GM12864 (cell line): Measurements from ENCODE around the gene S100A16.

Experiments used
- DNase-seq: peaks from one replicate; pipeline ENCODE4 v3.0.0-alpha.2; 2011; ENCODE audit warnings: low read depth
- H3K4me3 ChIP-seq: 2 replicates; pipeline ENCODE4 v1.5.1; 2011; ENCODE audit warnings: mild to moderate bottlenecking, low read depth, low read length, control low read depth
- TF ChIP-seq, protein P1 (sequence below): IDR thresholded peaks from 2 replicates; pipeline ENCODE4 v1.5.1; 2011; ENCODE audit warnings: low read depth, mild to moderate bottlenecking, moderate library complexity, low read length, control low read depth, inconsistent platforms; ENCODE audit errors: missing control alignments

Gene S100A16

DNA sequence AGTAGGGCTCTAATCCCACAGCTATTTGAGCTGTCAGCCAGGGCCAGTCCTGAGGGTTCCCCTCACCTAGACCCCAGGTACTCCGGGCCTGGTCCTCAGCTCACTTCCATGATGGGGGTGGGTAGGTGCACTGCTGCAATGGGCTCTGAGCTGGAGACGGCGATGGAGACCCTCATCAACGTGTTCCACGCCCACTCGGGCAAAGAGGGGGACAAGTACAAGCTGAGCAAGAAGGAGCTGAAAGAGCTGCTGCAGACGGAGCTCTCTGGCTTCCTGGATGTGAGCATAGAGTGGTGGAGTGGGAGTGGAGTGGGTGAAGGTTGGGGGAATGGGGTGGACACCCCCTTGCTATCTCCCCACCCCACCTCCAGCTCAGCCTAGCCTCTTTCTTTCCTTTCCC lies 17.4 kb upstream of the S100A16 start:
- TF ChIP-seq, protein P1, sequence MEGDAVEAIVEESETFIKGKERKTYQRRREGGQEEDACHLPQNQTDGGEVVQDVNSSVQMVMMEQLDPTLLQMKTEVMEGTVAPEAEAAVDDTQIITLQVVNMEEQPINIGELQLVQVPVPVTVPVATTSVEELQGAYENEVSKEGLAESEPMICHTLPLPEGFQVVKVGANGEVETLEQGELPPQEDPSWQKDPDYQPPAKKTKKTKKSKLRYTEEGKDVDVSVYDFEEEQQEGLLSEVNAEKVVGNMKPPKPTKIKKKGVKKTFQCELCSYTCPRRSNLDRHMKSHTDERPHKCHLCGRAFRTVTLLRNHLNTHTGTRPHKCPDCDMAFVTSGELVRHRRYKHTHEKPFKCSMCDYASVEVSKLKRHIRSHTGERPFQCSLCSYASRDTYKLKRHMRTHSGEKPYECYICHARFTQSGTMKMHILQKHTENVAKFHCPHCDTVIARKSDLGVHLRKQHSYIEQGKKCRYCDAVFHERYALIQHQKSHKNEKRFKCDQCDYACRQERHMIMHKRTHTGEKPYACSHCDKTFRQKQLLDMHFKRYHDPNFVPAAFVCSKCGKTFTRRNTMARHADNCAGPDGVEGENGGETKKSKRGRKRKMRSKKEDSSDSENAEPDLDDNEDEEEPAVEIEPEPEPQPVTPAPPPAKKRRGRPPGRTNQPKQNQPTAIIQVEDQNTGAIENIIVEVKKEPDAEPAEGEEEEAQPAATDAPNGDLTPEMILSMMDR: no peak
- no peak overlapping the region for H3K4me3 ChIP-seq
- DNase-seq: no peak

DNA sequence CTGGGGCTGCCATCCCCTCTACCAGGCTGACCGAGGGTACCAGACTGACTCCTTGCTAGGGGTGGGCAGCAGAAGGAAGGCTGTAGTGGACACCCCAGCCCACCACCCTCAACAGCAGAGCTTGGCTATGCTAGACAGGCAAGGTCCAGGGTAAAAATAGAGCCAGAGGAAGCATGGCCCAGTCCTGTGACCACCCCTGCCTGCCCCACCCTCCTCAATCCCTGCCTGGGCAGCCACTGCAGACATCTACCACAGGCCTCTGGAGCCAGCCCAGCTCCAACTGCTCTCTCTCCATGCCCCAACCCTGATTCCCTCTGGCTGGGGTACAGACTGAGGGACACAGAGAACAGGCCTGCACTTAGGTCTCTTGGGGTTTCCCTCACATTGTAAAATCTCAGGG lies 17.0 kb upstream of the S100A16 start:
- no peak overlapping the region for H3K4me3 ChIP-seq
- no peak for DNase-seq
- TF ChIP-seq, protein P1: no peak

DNA sequence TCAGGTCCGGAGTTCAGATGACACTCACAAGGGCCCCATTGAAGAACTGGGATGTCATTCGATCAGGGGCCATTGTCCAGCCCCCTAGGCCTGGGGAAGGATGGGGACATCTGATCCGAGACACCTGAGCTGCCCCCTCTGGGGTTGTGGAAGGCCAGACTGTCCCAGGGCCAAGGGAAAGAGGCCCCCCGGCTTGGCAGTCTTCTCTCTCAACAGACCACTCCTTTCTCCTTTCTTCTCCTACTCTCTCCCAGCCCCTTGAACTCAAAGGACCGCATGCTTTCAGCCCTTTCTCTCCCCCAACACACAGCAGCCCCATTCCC lies 16.4 kb upstream of the S100A16 start:
- TF ChIP-seq, protein P1: no peak

DNA sequence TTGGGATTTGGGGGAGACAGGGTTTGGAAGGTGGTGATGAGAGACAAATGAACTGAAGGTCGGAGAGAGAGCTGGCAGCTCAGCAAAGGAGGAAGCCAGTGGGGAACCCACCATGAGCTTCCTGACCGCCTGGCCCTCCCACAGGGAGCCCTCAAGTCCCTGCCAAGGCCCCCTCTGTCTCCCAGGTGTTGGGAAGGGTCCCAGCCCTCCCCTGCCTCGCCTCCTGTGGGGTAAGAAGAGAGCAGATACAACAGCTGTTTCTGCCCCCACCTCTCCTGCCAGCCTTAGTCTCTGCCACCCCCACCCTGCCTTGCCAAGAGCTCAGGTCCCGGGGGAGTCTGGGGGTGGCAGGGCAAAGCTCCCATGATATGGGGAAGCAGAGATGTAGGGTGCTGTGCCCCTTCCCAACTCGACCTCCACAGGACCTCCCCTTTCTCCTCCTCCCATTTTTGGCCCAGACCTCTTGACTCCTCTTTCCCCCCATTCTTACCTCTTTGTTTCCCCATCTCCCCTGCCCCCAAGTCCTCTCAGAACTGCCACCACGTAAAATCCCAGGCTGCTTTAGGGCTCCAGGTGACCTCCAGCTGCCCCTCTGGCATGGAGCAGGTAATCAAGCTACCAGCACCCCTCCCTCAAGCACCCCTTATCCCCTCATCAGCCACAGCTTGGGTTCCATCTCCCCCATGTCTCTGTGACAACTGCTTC lies 15.9 kb upstream of the S100A16 start:
- TF ChIP-seq, protein P1: no peak
- no peak overlapping the region for H3K4me3 ChIP-seq
- no peak for DNase-seq

More for the DNA sequence above, 16.4 kb upstream of the S100A16 start:
- H3K4me3 ChIP-seq: no peak overlapping the region
- DNase-seq: no peak

DNA sequence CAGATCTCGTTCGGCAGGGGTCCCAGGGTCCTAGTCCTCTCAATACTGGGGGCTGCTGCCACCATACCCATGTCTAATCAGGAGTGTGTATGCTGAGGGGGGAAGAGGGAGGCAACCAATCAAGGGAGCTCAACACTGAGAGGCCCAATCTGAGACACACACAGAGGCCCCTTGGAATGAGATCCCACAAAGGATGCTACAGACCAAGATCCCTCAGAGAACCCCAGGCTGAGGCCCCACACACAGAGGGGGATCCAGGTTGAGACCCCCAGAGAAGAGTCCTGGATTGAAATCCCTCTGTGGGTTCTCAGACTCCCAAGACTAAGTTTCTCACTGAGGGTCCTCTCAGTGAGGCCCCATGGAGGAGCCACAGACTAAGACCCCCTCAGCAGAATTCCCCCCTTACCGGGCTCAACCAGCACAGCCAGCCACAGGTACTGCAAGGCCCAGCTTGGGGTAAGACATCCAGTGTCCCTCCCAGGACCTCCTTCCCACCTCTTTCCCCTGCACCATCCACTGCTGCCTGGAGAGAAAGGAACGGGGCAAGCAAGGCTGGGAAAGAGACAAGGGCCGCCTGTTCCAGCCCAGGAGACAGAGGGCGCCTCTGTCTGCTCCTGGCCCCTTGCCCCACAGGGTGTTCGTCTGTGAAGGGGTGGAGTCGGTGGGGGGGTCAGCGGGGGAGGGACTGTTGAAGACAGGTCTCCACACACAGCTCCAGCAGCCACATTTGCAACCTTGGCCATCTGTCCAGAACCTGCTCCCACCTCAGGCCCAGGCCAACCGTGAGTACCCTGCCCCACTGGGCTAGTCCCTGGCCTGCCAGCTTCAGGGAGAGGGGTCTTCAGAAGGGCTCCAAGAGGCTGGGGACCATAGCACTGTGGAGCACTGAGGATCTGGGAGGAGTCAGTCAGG lies 15.0 kb upstream of the S100A16 start, which contains the start of gene S100A1:
S100A1 (plus strand) TSS at position 720 of the 912 bp plus-strand sequence. CDS start 2,088 bp downstream, outside the sequence.
- no peak within 1 kb of the TSS for H3K4me3 ChIP-seq
- TF ChIP-seq, protein P1: no peak

DNA sequence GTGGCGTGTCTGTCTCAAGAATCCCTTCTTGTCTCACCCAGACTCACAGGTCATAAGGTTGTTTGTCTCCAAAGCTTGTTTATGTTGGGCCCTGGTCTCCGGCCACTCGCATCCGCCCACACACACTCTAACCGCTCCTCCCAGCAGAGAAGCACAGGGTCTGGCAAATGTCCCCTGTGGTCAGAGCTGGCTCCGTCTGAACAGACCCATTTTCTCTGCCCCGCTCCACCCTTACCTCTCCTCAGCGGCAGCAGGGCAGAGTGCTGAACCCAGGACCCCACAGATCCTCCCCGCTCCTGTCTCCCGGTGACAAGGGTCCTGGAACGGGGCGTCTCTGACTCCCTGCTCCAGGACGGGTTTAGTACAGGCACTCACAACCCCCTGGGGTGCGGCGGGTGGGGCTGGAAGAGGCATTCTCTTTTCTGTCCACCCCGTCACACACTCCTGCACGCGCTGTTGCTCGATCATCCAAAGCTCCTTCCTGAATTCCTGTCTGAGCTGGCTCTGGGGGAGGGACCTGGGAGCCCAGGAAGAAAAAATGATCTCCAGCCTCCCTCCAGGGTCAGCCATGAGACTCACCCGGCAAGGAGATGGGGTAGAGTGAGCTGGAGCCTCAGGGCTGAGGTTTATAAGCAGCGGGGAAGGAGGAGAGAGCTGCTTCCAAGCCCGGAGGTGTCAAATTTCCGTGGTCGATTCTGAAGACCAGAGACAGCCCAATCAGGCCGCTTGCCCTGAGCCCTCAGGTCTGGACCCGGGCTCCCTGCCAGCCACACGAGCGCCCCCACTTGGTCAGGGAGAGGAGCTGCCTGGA lies 14.2 kb upstream of the S100A16 start, which contains the start of gene S100A13:
S100A13 (minus strand) TSS at position 602 of the 811 bp plus-strand sequence. CDS start 1,033 bp downstream, outside the sequence.
- DNase-seq: no peak
- TF ChIP-seq, protein P1: peak; percentile 63
- no peak within 1 kb of the TSS for H3K4me3 ChIP-seq

More for the DNA sequence above, 15.0 kb upstream of the S100A16 start, which contains the start of gene S100A1:
- DNase-seq: no peak
